Caco-2 (cell line): ENCODE data around the gene GAK. TPM values are rescaled to one million over a fixed set of nuclear protein-coding genes. Genes with fewer than 3 reads are reported as not detected.

ENCODE experiments used
- BruUV-seq: library from RNA; stranded (reverse); fragments of 400-500 nt; replicated peaks from 2 replicates; lab custom pipeline; 2021; lab: Mats Ljungman, UMichigan
- CTCF ChIA-PET: fragments of 300-600 bp; sonication (Branson Sonifier 250); formaldehyde crosslinking; loops from one replicate; lab custom pipeline; 2022; ENCODE audit warnings: antibody characterized with exemption; lab: Charles Lee
- POLR2A ChIA-PET: fragments of 300-600 bp; sonication (Branson Sonifier 250); formaldehyde crosslinking; loops from one replicate; lab custom pipeline; 2022; ENCODE audit warnings: antibody characterized with exemption; lab: Charles Lee
- DNase-seq, 2 experiments: peaks; one replicate each; pipeline versions ENCODE4 v3.0.0 to v3.0.0-alpha.2; 2020 to 2022
- H3K27me3 ChIP-seq: replicated peaks from 2 replicates; pipeline ENCODE4 v1.6.0; 2011; ENCODE audit warnings: low read length; ENCODE audit not compliant: control insufficient read depth, insufficient read depth
- H3K36me3 ChIP-seq: 2 replicates; pipeline ENCODE4 v1.5.1; 2011; ENCODE audit warnings: low read length; ENCODE audit not compliant: control insufficient read depth, insufficient read depth
- H3K4me1 ChIP-seq: fragments of 250-450 bp; sonication (Bioruptor Pico); 2 replicates; pipeline ENCODE4 v1.5.1; 2020; ENCODE audit warnings: mild to moderate bottlenecking
- H3K4me3 ChIP-seq: 2 replicates; pipeline ENCODE4 v1.5.1; 2011; ENCODE audit warnings: low read depth, mild to moderate bottlenecking, control low read depth, low read length
- H3K9me3 ChIP-seq: fragments of 250-450 bp; sonication (Bioruptor Pico); 2 replicates; pipeline ENCODE4 v1.5.1; 2020; ENCODE audit warnings: mild to moderate bottlenecking, moderate library complexity
- H3K27ac Mint-ChIP-seq: one replicate; pipeline ENCODE4 v1.8.0; 2022; ENCODE audit warnings: mixed read lengths; ENCODE audit not compliant: unreplicated experiment
- H3K27me3 Mint-ChIP-seq: one replicate; pipeline ENCODE4 v1.8.0; 2022; ENCODE audit warnings: mixed read lengths; ENCODE audit not compliant: insufficient read depth, unreplicated experiment
- H3K36me3 Mint-ChIP-seq: one replicate; pipeline ENCODE4 v1.8.0; 2022; ENCODE audit warnings: mild to moderate bottlenecking, mixed read lengths; ENCODE audit not compliant: insufficient read depth, unreplicated experiment
- H3K4me1 Mint-ChIP-seq: one replicate; pipeline ENCODE4 v1.8.0; 2022; ENCODE audit warnings: low read depth, mixed read lengths; ENCODE audit not compliant: unreplicated experiment
- H3K4me3 Mint-ChIP-seq: one replicate; pipeline ENCODE4 v1.8.0; 2022; ENCODE audit warnings: mild to moderate bottlenecking, moderate library complexity, mixed read lengths; ENCODE audit not compliant: unreplicated experiment
- H3K9me3 Mint-ChIP-seq: one replicate; pipeline ENCODE4 v1.8.0; 2022; ENCODE audit warnings: mixed read lengths; ENCODE audit not compliant: unreplicated experiment
- intact Hi-C: fragments of 100-400 bp; cut with micrococcal nuclease; formaldehyde crosslinking; loops from one replicate; pipeline ENCODE4 v1.10.0; 2022; ENCODE audit not compliant: unreplicated experiment
- total RNA-seq: library from RNA; stranded (reverse); gene quantifications from 2 replicates; pipeline ENCODE4 v1.2.3, GENCODE V29; 2022
- TF ChIP-seq, protein P1 (sequence below), 2 experiments: fragments of 200-600 bp in 1 of 2; IDR thresholded peaks; 1 replicate in 1 of 2; 2 replicates in 1 of 2; pipeline versions ENCODE4 v1.5.1 to v1.8.0; 2011 to 2022; ENCODE audit warnings: antibody characterized with exemption in 1 of 2, control low read depth in 1 of 2, inconsistent platforms in 1 of 2, low read depth in 1 of 2, low read length in 1 of 2, mild to moderate bottlenecking in 1 of 2, moderate library complexity in 1 of 2; ENCODE audit not compliant: insufficient read depth in 1 of 2, severe bottlenecking in 1 of 2, unreplicated experiment in 1 of 2

The GAK gene
- total RNA-seq, 1 experiment from 2014 or later = 126 TPM

DNA sequence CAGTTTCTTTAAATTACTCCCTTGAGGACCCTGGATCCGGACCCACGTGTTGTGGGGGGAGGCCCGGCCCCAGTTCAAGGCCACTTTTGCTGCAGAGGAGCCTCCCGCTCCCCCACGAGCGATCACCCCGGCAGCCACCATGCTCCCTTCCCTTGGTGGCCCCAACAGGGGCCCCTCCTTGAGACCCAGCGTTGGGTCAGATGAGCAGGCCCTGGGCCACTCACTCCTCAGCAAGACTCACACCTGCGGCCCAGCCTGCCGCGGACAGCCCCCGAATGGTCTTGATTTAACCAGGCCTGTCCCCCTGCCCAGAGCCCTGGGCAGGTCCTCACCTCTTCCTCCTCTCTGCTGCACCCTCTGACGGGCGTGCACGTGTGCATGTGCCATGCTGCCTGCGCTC lies 110.5 kb downstream of the GAK start:
- no peaks in the 10 kb centered on the region for H3K9me3 ChIP-seq
- Mint-ChIP-seq H3K4me3 (no peak overlapping the region), H3K36me3 (no peaks in the 10 kb centered on the region), H3K4me1 (no peaks in the 10 kb centered on the region), H3K27me3 (peaks cover 6% of the 10 kb centered on the region), H3K27ac (no peak overlapping the region), H3K9me3 (no peaks in the 10 kb centered on the region)
- no peak for DNase-seq
- no peak overlapping the region for H3K4me3 ChIP-seq
- H3K27me3 ChIP-seq = no peaks in the 10 kb centered on the region
- peaks cover 4% of the 10 kb centered on the region; the same call in 1 of the 2 replicates for H3K4me1 ChIP-seq
- TF ChIP-seq, protein P1, sequence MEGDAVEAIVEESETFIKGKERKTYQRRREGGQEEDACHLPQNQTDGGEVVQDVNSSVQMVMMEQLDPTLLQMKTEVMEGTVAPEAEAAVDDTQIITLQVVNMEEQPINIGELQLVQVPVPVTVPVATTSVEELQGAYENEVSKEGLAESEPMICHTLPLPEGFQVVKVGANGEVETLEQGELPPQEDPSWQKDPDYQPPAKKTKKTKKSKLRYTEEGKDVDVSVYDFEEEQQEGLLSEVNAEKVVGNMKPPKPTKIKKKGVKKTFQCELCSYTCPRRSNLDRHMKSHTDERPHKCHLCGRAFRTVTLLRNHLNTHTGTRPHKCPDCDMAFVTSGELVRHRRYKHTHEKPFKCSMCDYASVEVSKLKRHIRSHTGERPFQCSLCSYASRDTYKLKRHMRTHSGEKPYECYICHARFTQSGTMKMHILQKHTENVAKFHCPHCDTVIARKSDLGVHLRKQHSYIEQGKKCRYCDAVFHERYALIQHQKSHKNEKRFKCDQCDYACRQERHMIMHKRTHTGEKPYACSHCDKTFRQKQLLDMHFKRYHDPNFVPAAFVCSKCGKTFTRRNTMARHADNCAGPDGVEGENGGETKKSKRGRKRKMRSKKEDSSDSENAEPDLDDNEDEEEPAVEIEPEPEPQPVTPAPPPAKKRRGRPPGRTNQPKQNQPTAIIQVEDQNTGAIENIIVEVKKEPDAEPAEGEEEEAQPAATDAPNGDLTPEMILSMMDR (IDR thresholded peaks at IDR 0.05; ENCODE audit: insufficient read depth in 1 of 2, low read depth in 1 of 2, low read length in 1 of 2, severe bottlenecking in 1 of 2, unreplicated experiment in 1 of 2) = no peak
- CTCF ChIA-PET = no interaction called here
- POLR2A ChIA-PET = no interaction called here
- BruUV-seq = no TSS peak
- intact Hi-C loops = no loop called here
- H3K36me3 ChIP-seq = no peaks in the 10 kb centered on the region

DNA sequence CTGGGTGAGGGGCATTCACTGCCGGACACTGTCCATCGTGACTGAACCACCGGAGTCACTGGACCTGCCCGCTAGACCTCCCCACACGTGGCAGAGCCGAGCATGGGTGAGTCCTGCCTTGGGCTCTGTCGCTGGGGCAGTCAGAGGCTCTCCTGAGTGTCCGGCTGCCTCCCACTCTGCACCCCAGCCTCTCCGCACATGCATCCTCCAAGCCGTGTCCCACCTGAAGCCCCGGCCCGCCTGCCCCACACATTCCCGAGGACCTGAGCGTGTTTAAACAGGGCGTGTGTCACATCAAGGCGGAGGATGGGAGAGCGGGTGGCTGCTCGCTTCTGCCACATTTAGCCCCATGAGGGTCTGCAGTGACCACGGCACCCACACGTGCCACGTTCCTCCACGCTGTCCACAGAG lies 110.9 kb downstream of the GAK start:
- Mint-ChIP-seq H3K27ac (no peak overlapping the region), H3K4me3 (no peak overlapping the region), H3K9me3 (no peaks in the 10 kb centered on the region), H3K4me1 (no peaks in the 10 kb centered on the region), H3K27me3 (peaks cover 6% of the 10 kb centered on the region), H3K36me3 (no peaks in the 10 kb centered on the region)
- POLR2A ChIA-PET = no interaction called here
- H3K36me3 ChIP-seq = no peaks in the 10 kb centered on the region
- no TSS peak for BruUV-seq
- intact Hi-C loops = no loop called here
- H3K4me1 ChIP-seq = peaks cover 4% of the 10 kb centered on the region; the same call in 1 of the 2 replicates
- TF ChIP-seq, protein P1 (IDR thresholded peaks at IDR 0.05; ENCODE audit: insufficient read depth in 1 of 2, low read depth in 1 of 2, low read length in 1 of 2, severe bottlenecking in 1 of 2, unreplicated experiment in 1 of 2) = no peak
- no peaks in the 10 kb centered on the region for H3K27me3 ChIP-seq
- H3K4me3 ChIP-seq = no peak overlapping the region
- no peak for DNase-seq
- H3K9me3 ChIP-seq = no peaks in the 10 kb centered on the region
- CTCF ChIA-PET = no interaction called here

DNA sequence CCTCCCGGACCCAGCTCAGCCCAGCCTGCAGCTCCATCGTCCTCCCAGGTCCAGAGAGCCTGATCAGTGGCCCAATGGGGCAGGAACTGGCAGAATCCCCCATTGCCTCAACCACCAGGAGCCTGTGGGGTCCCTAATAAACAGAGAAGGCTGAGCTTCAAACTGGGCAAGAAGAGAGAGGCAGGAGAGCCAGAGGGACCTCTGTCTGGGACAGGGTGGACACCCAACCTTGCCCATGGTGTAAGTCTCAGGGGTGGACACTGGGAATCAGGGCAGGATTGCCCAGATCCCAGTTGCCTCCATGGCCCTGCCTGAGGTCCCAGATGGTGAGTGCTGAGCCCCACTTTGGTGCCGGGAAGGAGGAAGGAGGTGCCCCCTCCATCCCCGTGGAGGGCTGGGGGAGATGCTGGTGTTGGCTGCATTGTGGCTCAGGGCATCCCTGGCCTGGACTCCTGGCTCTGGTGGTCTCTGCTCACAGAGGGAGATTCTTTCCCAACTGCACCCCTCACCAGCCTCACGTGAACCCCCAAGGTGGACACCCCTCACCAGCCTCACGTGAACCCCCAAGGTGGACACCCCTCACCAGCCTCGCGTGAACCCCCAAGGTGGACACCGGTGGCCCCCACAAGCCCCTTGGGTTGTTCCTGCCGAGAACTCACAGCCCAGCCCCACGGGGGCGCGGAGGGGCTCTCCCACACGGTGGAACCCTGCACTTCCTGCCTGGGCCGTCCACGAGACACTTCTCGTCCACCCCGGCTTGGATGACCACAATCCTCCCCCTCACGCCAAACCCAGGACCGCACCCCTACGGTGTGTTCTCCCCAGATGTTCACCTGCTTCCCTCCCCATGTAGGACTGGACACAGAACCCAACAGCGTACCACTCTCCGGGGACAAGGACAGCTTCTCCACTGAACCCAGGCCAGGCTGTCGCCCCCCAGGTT lies 111.6 kb downstream of the GAK start:
- no peak overlapping the region for H3K27ac Mint-ChIP-seq
- TF ChIP-seq, protein P1 (IDR thresholded peaks at IDR 0.05; ENCODE audit: insufficient read depth in 1 of 2, low read depth in 1 of 2, low read length in 1 of 2, severe bottlenecking in 1 of 2, unreplicated experiment in 1 of 2) = no peak
- intact Hi-C loops = no loop called here
- peaks cover 4% of the 10 kb centered on the region; the same call in 1 of the 2 replicates for H3K4me1 ChIP-seq
- no peaks in the 10 kb centered on the region for H3K36me3 Mint-ChIP-seq
- no peak overlapping the region for H3K4me3 Mint-ChIP-seq
- no peak overlapping the region for H3K4me3 ChIP-seq
- BruUV-seq = no TSS peak
- ChIA-PET POLR2A (no interaction called here), CTCF (no interaction called here)
- no peaks in the 10 kb centered on the region for H3K4me1 Mint-ChIP-seq
- H3K27me3 Mint-ChIP-seq = peaks cover 6% of the 10 kb centered on the region
- no peaks in the 10 kb centered on the region for H3K9me3 ChIP-seq
- no peaks in the 10 kb centered on the region for H3K27me3 ChIP-seq
- no peaks in the 10 kb centered on the region for H3K36me3 ChIP-seq
- H3K9me3 Mint-ChIP-seq = no peaks in the 10 kb centered on the region
- DNase-seq = no peak
